ENCODE measurements around the gene KCNG1. TPM values are rescaled to one million over a fixed set of nuclear protein-coding genes. Genes with fewer than 3 reads are reported as not detected.

Gene KCNG1, protein sequence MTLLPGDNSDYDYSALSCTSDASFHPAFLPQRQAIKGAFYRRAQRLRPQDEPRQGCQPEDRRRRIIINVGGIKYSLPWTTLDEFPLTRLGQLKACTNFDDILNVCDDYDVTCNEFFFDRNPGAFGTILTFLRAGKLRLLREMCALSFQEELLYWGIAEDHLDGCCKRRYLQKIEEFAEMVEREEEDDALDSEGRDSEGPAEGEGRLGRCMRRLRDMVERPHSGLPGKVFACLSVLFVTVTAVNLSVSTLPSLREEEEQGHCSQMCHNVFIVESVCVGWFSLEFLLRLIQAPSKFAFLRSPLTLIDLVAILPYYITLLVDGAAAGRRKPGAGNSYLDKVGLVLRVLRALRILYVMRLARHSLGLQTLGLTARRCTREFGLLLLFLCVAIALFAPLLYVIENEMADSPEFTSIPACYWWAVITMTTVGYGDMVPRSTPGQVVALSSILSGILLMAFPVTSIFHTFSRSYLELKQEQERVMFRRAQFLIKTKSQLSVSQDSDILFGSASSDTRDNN
- total RNA-seq, result 0.30 TPM
- long read RNA-seq, partial matches to known transcripts, result 0 of 3 reads
- long read RNA-seq, other reads (novel, unspliced or antisense), result 1 of 3 reads

DNA sequence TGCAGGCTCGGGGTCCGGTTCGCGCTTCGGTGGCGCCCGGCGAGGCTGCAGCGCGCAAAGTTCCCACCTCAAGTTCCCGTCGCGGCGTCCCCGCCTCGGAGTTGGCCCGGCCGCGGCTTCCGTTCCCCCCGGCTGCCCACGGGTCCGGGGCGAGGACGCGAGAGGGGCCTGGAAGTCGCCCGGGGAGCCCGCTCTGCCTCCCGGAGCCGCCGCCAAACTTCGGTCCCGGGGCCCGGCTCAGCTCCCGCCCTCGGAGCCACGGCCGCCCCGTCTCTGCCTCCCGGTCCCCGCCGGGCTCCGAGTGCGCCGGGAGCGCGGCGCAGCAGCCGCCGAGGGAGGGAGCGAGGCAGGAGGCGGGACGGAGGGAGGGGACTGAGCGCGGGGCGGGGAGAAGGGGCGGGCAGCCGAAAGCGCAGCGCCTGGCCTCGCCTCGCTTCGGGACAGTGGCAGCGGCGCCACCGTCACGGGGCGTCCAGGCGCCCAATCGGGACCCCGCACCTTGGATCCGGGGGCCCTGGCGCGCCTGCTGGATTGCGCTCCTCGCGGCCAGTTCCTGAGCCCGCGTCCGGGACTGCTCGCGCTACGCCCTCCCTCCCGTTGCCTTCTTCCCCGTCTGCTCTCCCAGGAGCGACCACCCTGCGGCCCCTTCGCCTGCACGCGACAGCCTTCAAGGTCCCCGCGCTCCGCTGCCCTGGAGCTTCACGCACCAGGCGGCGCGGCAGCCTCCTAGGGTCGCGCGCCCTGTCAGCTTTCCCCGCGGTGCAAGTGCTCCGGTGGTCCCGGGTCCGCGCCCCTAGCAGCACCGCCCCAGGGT, at the start of gene KCNG1:
KCNG1 (minus strand) TSS at position 305 of the 814 bp plus-strand sequence. CDS start 12,769 bp downstream, outside the sequence.
- Histone ChIP-seq H3K9me3 (replicated peaks) (no peaks in the 10 kb centered on the region), H3K4me3 (peak within 1 kb of the TSS; percentile 65), H3K4me1 (peaks cover 15% of the 10 kb centered on the region), H3K27ac (replicated peaks) (no peak within 1 kb of the TSS), H3K36me3 (no peaks in the 10 kb centered on the region), H3K27me3 (ENCODE audit: low read depth) (peaks cover 100% of the 10 kb centered on the region)
- peak; percentile 68 for DNase-seq
- intact Hi-C loops (cut with micrococcal nuclease), result no loop called here
- TF ChIP-seq, protein P1, sequence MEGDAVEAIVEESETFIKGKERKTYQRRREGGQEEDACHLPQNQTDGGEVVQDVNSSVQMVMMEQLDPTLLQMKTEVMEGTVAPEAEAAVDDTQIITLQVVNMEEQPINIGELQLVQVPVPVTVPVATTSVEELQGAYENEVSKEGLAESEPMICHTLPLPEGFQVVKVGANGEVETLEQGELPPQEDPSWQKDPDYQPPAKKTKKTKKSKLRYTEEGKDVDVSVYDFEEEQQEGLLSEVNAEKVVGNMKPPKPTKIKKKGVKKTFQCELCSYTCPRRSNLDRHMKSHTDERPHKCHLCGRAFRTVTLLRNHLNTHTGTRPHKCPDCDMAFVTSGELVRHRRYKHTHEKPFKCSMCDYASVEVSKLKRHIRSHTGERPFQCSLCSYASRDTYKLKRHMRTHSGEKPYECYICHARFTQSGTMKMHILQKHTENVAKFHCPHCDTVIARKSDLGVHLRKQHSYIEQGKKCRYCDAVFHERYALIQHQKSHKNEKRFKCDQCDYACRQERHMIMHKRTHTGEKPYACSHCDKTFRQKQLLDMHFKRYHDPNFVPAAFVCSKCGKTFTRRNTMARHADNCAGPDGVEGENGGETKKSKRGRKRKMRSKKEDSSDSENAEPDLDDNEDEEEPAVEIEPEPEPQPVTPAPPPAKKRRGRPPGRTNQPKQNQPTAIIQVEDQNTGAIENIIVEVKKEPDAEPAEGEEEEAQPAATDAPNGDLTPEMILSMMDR (IDR thresholded peaks at IDR 0.05; ENCODE audit: borderline replicate concordance), result no peak

DNA sequence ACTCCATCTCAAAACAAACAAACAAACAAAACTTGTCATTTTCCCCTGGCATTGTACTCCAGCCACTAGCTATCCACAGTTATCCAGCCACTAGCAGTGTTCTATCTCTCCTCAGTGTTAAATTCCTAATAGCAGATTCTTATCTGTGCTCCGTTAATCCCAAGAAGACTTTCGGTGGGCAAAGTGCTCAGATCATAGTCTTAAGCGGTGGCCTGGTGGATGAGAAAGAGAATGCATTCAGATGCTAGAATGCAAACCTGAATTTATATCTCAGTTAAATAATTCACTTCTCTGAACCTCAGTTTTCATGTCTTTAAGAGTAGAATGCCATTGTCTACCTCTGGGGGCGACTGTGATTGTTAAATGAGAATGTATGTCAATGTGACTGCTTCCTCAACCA, 47.7 kb upstream of the KCNG1 start:
- intact Hi-C loops (cut with micrococcal nuclease), result no loop called here
- no peak overlapping the region for H3K4me3 ChIP-seq
- no peak overlapping the region for H3K27ac ChIP-seq (replicated peaks)
- DNase-seq, result no peak
- no peaks in the 10 kb centered on the region for H3K36me3 ChIP-seq
- no peaks in the 10 kb centered on the region for H3K4me1 ChIP-seq
- peaks cover 4% of the 10 kb centered on the region for H3K9me3 ChIP-seq (replicated peaks)
- H3K27me3 ChIP-seq (ENCODE audit: low read depth), result peaks cover 99% of the 10 kb centered on the region
- TF ChIP-seq, protein P1 (IDR thresholded peaks at IDR 0.05; ENCODE audit: borderline replicate concordance), result no peak

DNA sequence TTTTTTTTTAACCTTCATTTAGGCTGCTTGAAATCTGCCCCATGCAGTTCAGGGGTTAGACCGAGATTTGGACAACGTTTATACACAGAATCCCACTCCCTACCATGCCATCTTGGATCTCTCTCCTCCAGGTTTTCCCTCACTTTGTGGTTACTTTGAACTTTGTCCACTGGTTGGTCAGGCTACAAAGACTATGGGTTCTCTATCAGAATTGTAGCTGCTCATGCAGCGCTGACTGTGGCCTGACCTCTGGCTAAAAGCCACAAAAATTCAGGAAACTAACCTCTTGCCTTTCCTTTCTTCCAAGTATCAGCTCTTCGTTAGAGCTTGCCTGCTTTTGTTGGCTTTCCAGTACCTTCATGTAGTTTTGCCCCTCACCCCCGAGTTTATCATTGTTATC, 44.9 kb upstream of the KCNG1 start:
- Histone ChIP-seq H3K36me3 (no peaks in the 10 kb centered on the region), H3K9me3 (replicated peaks) (peaks cover 6% of the 10 kb centered on the region), H3K4me1 (no peaks in the 10 kb centered on the region), H3K4me3 (no peak overlapping the region), H3K27me3 (ENCODE audit: low read depth) (peaks cover 97% of the 10 kb centered on the region), H3K27ac (replicated peaks) (no peak overlapping the region)
- DNase-seq, result no peak
- TF ChIP-seq, protein P1 (IDR thresholded peaks at IDR 0.05; ENCODE audit: borderline replicate concordance), result no peak
- intact Hi-C loops (cut with micrococcal nuclease), result no loop called here

DNA sequence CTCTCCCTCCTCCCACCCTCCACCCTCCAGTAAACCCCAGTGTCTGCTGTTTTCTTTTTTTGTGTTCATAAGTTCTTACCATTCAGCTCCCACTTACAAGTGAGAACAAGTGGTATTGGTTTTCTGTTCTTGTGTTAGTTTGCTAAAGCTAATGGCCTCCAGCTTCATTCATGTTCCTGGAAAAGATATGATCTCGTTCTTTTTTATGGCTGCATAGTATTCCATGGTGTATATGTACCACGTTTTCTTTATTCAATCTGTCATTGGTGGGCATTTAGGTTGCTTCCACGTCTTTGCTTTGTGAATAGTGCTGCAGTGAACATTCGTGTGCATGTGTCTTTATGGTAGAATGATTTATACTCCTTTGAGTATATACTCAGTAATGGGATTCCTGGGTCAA, 42.7 kb upstream of the KCNG1 start:
- Histone ChIP-seq H3K4me3 (no peak overlapping the region), H3K27me3 (ENCODE audit: low read depth) (peaks cover 95% of the 10 kb centered on the region), H3K4me1 (no peaks in the 10 kb centered on the region), H3K9me3 (replicated peaks) (peaks cover 6% of the 10 kb centered on the region), H3K36me3 (no peaks in the 10 kb centered on the region), H3K27ac (replicated peaks) (no peak overlapping the region)
- no peak for DNase-seq
- intact Hi-C loops (cut with micrococcal nuclease), result no loop called here
- TF ChIP-seq, protein P1 (IDR thresholded peaks at IDR 0.05; ENCODE audit: borderline replicate concordance), result no peak

DNA sequence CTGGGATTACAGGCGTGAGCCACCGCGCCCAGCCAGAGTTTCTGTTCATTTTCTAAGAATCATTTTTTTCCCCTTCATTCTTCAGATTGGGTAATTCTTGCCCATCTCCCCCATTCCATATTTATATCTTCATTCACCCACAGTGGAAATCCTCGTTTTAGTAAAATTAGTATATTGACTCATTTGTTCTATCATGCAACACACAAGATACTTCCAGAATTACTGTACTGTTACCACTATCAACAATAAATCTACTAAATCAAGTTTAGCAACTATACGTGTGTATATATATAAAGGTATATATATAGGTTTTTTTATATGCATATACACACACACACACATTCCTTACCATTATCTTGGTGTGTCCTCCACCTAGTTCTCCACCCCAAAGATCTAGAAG, 41.2 kb upstream of the KCNG1 start:
- peaks cover 95% of the 10 kb centered on the region for H3K27me3 ChIP-seq (ENCODE audit: low read depth)
- intact Hi-C loops (cut with micrococcal nuclease), result no loop called here
- DNase-seq, result no peak
- no peak overlapping the region for H3K4me3 ChIP-seq
- no peaks in the 10 kb centered on the region for H3K4me1 ChIP-seq
- H3K36me3 ChIP-seq, result no peaks in the 10 kb centered on the region
- peaks cover 6% of the 10 kb centered on the region for H3K9me3 ChIP-seq (replicated peaks)
- TF ChIP-seq, protein P1 (IDR thresholded peaks at IDR 0.05; ENCODE audit: borderline replicate concordance), result no peak
- H3K27ac ChIP-seq (replicated peaks), result no peak overlapping the region
